ENCODE results near the gene EFCAB13. TPM values are rescaled to one million over a fixed set of nuclear protein-coding genes. Genes with fewer than 3 reads are reported as not detected.
"Not testable (repeated sequence)": the region's sequence is repeated elsewhere in the genome, so short reads cannot be mapped to it uniquely, and the experiment has no call there.

EFCAB13 gene
- total RNA-seq, 1 donor from 2014 or later: 5.2 TPM

GRCh38 chr17:47363171-47363570, 39.4 kb downstream of the EFCAB13 start:
- no peaks in the 10 kb centered on the region for H3K27me3 ChIP-seq (ENCODE audit: control insufficient read depth in 3 of 3, insufficient read depth in 3 of 3, low read length in 3 of 3)
- no peak overlapping the region for H3K27ac ChIP-seq (ENCODE audit: low read depth, low read length)
- no peaks in the 10 kb centered on the region for H3K9me3 ChIP-seq (ENCODE audit: control insufficient read depth in 3 of 3, low read length in 3 of 3)
- H3K4me3 ChIP-seq (ENCODE audit: low read length in 3 of 3): no peak overlapping the region
- H3K9ac ChIP-seq (ENCODE audit: low read depth in 1 of 3, low read length in 3 of 3): no peak overlapping the region
- peaks cover 0 to 2% (median 0%) of the 10 kb centered on the region in 3 donors for H3K36me3 ChIP-seq (ENCODE audit: control insufficient read depth in 3 of 3, insufficient read depth in 3 of 3, low read length in 3 of 3)
- no peaks in the 10 kb centered on the region for H3K4me1 ChIP-seq (ENCODE audit: control insufficient read depth in 3 of 3, insufficient read depth in 3 of 3, low read length in 3 of 3)

- H3K9ac ChIP-seq (ENCODE audit: low read depth in 1 of 3, low read length in 3 of 3): no peak overlapping the region
- no peak overlapping the region for H3K4me3 ChIP-seq (ENCODE audit: low read length in 3 of 3)
- H3K27ac ChIP-seq (ENCODE audit: low read depth, low read length): no peak overlapping the region
- H3K4me1 ChIP-seq (ENCODE audit: control insufficient read depth in 3 of 3, insufficient read depth in 3 of 3, low read length in 3 of 3): no peaks in the 10 kb centered on the region
- peaks cover 0 to 2% (median 0%) of the 10 kb centered on the region in 3 donors for H3K36me3 ChIP-seq (ENCODE audit: control insufficient read depth in 3 of 3, insufficient read depth in 3 of 3, low read length in 3 of 3)
- no peaks in the 10 kb centered on the region for H3K27me3 ChIP-seq (ENCODE audit: control insufficient read depth in 3 of 3, insufficient read depth in 3 of 3, low read length in 3 of 3)
- no peaks in the 10 kb centered on the region for H3K9me3 ChIP-seq (ENCODE audit: control insufficient read depth in 3 of 3, low read length in 3 of 3)
Observed at GRCh38 chr17:47367257-47367656, 43.5 kb downstream of the EFCAB13 start.

- no peaks in the 10 kb centered on the region for H3K27me3 ChIP-seq (ENCODE audit: control insufficient read depth in 3 of 3, insufficient read depth in 3 of 3, low read length in 3 of 3)
- H3K9me3 ChIP-seq (ENCODE audit: control insufficient read depth in 3 of 3, low read length in 3 of 3): peaks cover 0 to 3% (median under 1%) of the 10 kb centered on the region in 3 donors
- H3K9ac ChIP-seq (ENCODE audit: low read depth in 1 of 3, low read length in 3 of 3): no peak overlapping the region
- no peak overlapping the region for H3K4me3 ChIP-seq (ENCODE audit: low read length in 3 of 3)
- no peak overlapping the region for H3K27ac ChIP-seq (ENCODE audit: low read depth, low read length)
- H3K36me3 ChIP-seq (ENCODE audit: control insufficient read depth in 3 of 3, insufficient read depth in 3 of 3, low read length in 3 of 3): peaks cover 0 to 2% (median 0%) of the 10 kb centered on the region in 3 donors
- H3K4me1 ChIP-seq (ENCODE audit: control insufficient read depth in 3 of 3, insufficient read depth in 3 of 3, low read length in 3 of 3): no peaks in the 10 kb centered on the region
Observed at GRCh38 chr17:47368262-47368661, 44.5 kb downstream of the EFCAB13 start.

DNA sequence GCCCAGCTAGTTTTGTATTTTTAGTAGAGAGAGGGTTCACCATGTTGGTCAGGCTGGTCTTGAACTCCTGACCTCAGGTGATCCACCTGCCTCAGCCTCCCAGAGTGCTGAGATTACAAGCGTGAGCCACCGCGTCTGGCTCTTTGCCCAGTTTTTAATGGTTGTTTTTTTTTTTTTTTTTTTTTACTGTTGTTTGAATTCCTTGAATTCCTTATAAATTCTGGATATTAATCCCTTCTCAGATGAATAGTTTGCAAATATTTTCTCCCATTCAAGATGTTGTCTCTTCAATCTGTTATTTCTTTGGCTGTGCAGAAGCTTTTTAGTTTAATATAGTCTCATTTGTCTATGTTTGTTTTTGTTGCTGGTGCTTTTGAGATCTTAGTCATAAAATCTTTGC, 47.1 kb downstream of the EFCAB13 start:
- H3K27me3 ChIP-seq (ENCODE audit: control insufficient read depth in 3 of 3, insufficient read depth in 3 of 3, low read length in 3 of 3); H3K36me3 ChIP-seq (ENCODE audit: control insufficient read depth in 3 of 3, insufficient read depth in 3 of 3, low read length in 3 of 3); H3K9ac ChIP-seq (ENCODE audit: low read depth in 1 of 3, low read length in 3 of 3); H3K9me3 ChIP-seq (ENCODE audit: control insufficient read depth in 3 of 3, low read length in 3 of 3); H3K4me1 ChIP-seq (ENCODE audit: control insufficient read depth in 3 of 3, insufficient read depth in 3 of 3, low read length in 3 of 3); H3K27ac ChIP-seq (ENCODE audit: low read depth, low read length); H3K4me3 ChIP-seq (ENCODE audit: low read length in 3 of 3): not testable (repeated sequence)

- H3K9ac ChIP-seq (ENCODE audit: low read depth in 1 of 3, low read length in 3 of 3): no peak overlapping the region
- H3K4me3 ChIP-seq (ENCODE audit: low read length in 3 of 3): no peak overlapping the region
- no peaks in the 10 kb centered on the region for H3K4me1 ChIP-seq (ENCODE audit: control insufficient read depth in 3 of 3, insufficient read depth in 3 of 3, low read length in 3 of 3)
- no peaks in the 10 kb centered on the region for H3K36me3 ChIP-seq (ENCODE audit: control insufficient read depth in 3 of 3, insufficient read depth in 3 of 3, low read length in 3 of 3)
- H3K27ac ChIP-seq (ENCODE audit: low read depth, low read length): no peak overlapping the region
- peaks cover 0 to 5% (median 3%) of the 10 kb centered on the region in 3 donors for H3K9me3 ChIP-seq (ENCODE audit: control insufficient read depth in 3 of 3, low read length in 3 of 3)
- H3K27me3 ChIP-seq (ENCODE audit: control insufficient read depth in 3 of 3, insufficient read depth in 3 of 3, low read length in 3 of 3): no peaks in the 10 kb centered on the region
Observed at GRCh38 chr17:47373002-47373401, 49.2 kb downstream of the EFCAB13 start.

DNA sequence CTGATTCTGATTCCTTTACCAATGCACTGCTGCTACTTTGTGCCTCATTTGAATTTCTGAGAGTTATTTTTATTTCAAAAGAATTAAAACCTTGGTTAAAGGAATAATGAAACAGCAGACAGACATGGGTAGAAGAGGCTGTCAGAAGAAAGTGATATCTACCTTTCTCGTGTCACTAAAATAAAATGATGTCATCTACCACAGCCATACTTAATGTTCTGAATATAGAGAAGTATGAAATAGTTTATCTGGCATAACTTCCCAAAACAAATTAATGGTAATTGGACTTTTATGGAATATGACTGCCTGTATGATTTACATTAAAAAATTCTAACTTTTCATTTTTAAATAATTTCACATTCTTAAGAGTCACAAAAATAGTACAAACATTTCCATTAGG, 52.5 kb downstream of the EFCAB13 start:
- Histone ChIP-seq H3K27ac (ENCODE audit: low read depth, low read length) (no peak overlapping the region), H3K36me3 (ENCODE audit: control insufficient read depth in 3 of 3, insufficient read depth in 3 of 3, low read length in 3 of 3) (no peaks in the 10 kb centered on the region), H3K27me3 (ENCODE audit: control insufficient read depth in 3 of 3, insufficient read depth in 3 of 3, low read length in 3 of 3) (no peaks in the 10 kb centered on the region), H3K4me1 (ENCODE audit: control insufficient read depth in 3 of 3, insufficient read depth in 3 of 3, low read length in 3 of 3) (no peaks in the 10 kb centered on the region), H3K9ac (ENCODE audit: low read depth in 1 of 3, low read length in 3 of 3) (no peak overlapping the region), H3K9me3 (ENCODE audit: control insufficient read depth in 3 of 3, low read length in 3 of 3) (peaks cover 0 to 5% (median 3%) of the 10 kb centered on the region in 3 donors), H3K4me3 (ENCODE audit: low read length in 3 of 3) (no peak overlapping the region)

DNA sequence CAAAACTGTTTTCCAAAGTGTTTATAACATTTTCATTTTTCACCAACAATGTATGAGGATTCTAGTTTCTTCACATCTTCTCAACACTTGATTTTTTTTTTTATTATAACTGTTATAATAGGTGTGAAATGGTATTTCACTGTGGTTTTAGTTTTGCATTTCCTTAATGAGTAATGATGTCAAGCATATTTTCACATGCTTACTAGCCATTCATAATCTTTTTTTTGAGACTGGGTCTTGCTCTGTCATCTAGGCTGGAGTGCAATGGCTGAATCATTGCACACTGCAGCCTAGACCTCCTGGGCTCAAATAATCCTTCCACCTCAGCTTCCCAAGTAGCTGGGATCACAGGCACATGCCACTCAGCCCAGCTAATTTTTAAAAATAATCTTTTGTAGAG, 65.1 kb downstream of the EFCAB13 start:
- Histone ChIP-seq H3K27ac (ENCODE audit: low read depth, low read length) (no peak overlapping the region), H3K4me1 (ENCODE audit: control insufficient read depth in 3 of 3, insufficient read depth in 3 of 3, low read length in 3 of 3) (no peaks in the 10 kb centered on the region), H3K9ac (ENCODE audit: low read depth in 1 of 3, low read length in 3 of 3) (no peak overlapping the region), H3K36me3 (ENCODE audit: control insufficient read depth in 3 of 3, insufficient read depth in 3 of 3, low read length in 3 of 3) (no peaks in the 10 kb centered on the region), H3K9me3 (ENCODE audit: control insufficient read depth in 3 of 3, low read length in 3 of 3) (no peaks in the 10 kb centered on the region), H3K4me3 (ENCODE audit: low read length in 3 of 3) (no peak overlapping the region), H3K27me3 (ENCODE audit: control insufficient read depth in 3 of 3, insufficient read depth in 3 of 3, low read length in 3 of 3) (no peaks in the 10 kb centered on the region)

- not testable (repeated sequence) for H3K27me3 ChIP-seq (ENCODE audit: control insufficient read depth in 3 of 3, insufficient read depth in 3 of 3, low read length in 3 of 3); H3K27ac ChIP-seq (ENCODE audit: low read depth, low read length); H3K9me3 ChIP-seq (ENCODE audit: control insufficient read depth in 3 of 3, low read length in 3 of 3); H3K4me1 ChIP-seq (ENCODE audit: control insufficient read depth in 3 of 3, insufficient read depth in 3 of 3, low read length in 3 of 3); H3K9ac ChIP-seq (ENCODE audit: low read depth in 1 of 3, low read length in 3 of 3); H3K36me3 ChIP-seq (ENCODE audit: control insufficient read depth in 3 of 3, insufficient read depth in 3 of 3, low read length in 3 of 3); H3K4me3 ChIP-seq (ENCODE audit: low read length in 3 of 3)
Observed at GRCh38 chr17:47397532-47398128, 73.9 kb downstream of the EFCAB13 start.

DNA sequence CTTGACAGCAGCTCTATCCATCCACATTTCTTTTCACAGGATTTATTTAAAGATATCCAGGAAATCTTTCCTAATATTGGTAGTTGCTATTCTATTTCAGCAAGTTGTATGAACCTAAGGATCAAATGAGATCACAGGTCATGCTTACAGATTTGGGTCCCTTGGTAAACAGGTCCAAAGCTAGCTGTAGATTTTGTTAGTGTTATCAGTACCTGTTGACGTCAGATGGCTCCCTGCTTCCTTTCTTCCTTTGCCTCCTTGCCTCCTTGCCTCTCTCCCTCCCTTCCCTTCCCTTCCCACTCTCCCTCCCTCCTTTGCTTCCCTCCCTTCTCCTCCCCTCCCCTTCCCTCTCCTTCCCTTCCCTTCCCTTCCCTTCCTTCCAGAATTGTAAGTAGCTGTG, 76.6 kb downstream of the EFCAB13 start:
- Histone ChIP-seq H3K27ac (ENCODE audit: low read depth, low read length) (no peak overlapping the region), H3K36me3 (ENCODE audit: control insufficient read depth in 3 of 3, insufficient read depth in 3 of 3, low read length in 3 of 3) (peaks cover 0 to 2% (median 0%) of the 10 kb centered on the region in 3 donors), H3K4me3 (ENCODE audit: low read length in 3 of 3) (no peak overlapping the region), H3K4me1 (ENCODE audit: control insufficient read depth in 3 of 3, insufficient read depth in 3 of 3, low read length in 3 of 3) (no peaks in the 10 kb centered on the region), H3K9me3 (ENCODE audit: control insufficient read depth in 3 of 3, low read length in 3 of 3) (no peaks in the 10 kb centered on the region), H3K9ac (ENCODE audit: low read depth in 1 of 3, low read length in 3 of 3) (no peak overlapping the region), H3K27me3 (ENCODE audit: control insufficient read depth in 3 of 3, insufficient read depth in 3 of 3, low read length in 3 of 3) (no peaks in the 10 kb centered on the region)

GRCh38 chr17:47401100-47401499, 77.3 kb downstream of the EFCAB13 start:
- Histone ChIP-seq H3K9me3 (ENCODE audit: control insufficient read depth in 3 of 3, low read length in 3 of 3) (no peaks in the 10 kb centered on the region), H3K4me1 (ENCODE audit: control insufficient read depth in 3 of 3, insufficient read depth in 3 of 3, low read length in 3 of 3) (no peaks in the 10 kb centered on the region), H3K36me3 (ENCODE audit: control insufficient read depth in 3 of 3, insufficient read depth in 3 of 3, low read length in 3 of 3) (peaks cover 0 to 2% (median 0%) of the 10 kb centered on the region in 3 donors), H3K4me3 (ENCODE audit: low read length in 3 of 3) (no peak overlapping the region), H3K27me3 (ENCODE audit: control insufficient read depth in 3 of 3, insufficient read depth in 3 of 3, low read length in 3 of 3) (no peaks in the 10 kb centered on the region), H3K9ac (ENCODE audit: low read depth in 1 of 3, low read length in 3 of 3) (no peak overlapping the region), H3K27ac (ENCODE audit: low read depth, low read length) (no peak overlapping the region)
